GM23338 (cell line): Measurements from ENCODE around the gene CELF2. TPM values are rescaled to one million over a fixed set of nuclear protein-coding genes. Genes with fewer than 3 reads are reported as not detected.

ENCODE experiments used
- ATAC-seq: fragments of 200-7000 bp; cut with Tn5 transposase; 3 replicates; pipeline ENCODE4 v1.9.1; 2020
- DNase-seq: peaks from one replicate; pipeline ENCODE4 v3.0.0-alpha.2; 2015; ENCODE audit warnings: low spot score
- H2AFZ ChIP-seq: fragments of 200-600 bp; sonication (generic); 2 replicates; pipeline ENCODE4 v1.8.0; 2016; ENCODE audit warnings: antibody characterized with exemption, mild to moderate bottlenecking, moderate library complexity
- H3F3A ChIP-seq: fragments of 200-600 bp; sonication (generic); replicated peaks from 2 replicates; pipeline ENCODE4 v1.8.0; 2017; ENCODE audit warnings: antibody characterized with exemption, mixed run types, low read depth
- H3K27ac ChIP-seq: fragments of 200-600 bp; sonication (generic); 2 replicates; pipeline ENCODE4 v1.6.1; 2016; ENCODE audit warnings: low read depth
- H3K27me3 ChIP-seq: fragments of 200-600 bp; sonication (generic); 2 replicates; pipeline ENCODE4 v1.8.0; 2016; ENCODE audit warnings: mild to moderate bottlenecking, mixed run types, moderate library complexity; ENCODE audit not compliant: insufficient read depth
- H3K36me3 ChIP-seq: fragments of 200-600 bp; sonication (generic); 2 replicates; pipeline ENCODE4 v1.8.0; 2016; ENCODE audit warnings: mild to moderate bottlenecking; ENCODE audit not compliant: insufficient read depth
- H3K4me1 ChIP-seq: fragments of 200-600 bp; sonication (generic); 2 replicates; pipeline ENCODE4 v1.8.0; 2016; ENCODE audit warnings: mild to moderate bottlenecking, moderate library complexity; ENCODE audit not compliant: insufficient read depth
- H3K4me2 ChIP-seq: fragments of 200-600 bp; sonication (generic); 2 replicates; pipeline ENCODE4 v1.7.1; 2017; ENCODE audit warnings: mixed run types
- H3K4me3 ChIP-seq: fragments of 200-600 bp; sonication (generic); 2 replicates; pipeline ENCODE4 v1.6.1; 2016; ENCODE audit warnings: mixed run types
- H3K79me2 ChIP-seq: fragments of 200-600 bp; sonication (generic); replicated peaks from 2 replicates; pipeline ENCODE4 v1.8.0; 2017; ENCODE audit warnings: mild to moderate bottlenecking; ENCODE audit not compliant: insufficient read depth
- H3K9me2 ChIP-seq: fragments of 200-600 bp; sonication (generic); 2 replicates; pipeline ENCODE4 v1.8.0; 2017; ENCODE audit not compliant: insufficient read depth
- H4K20me1 ChIP-seq: fragments of 200-600 bp; sonication (generic); replicated peaks from 2 replicates; pipeline ENCODE4 v1.8.0; 2017; ENCODE audit warnings: mild to moderate bottlenecking; ENCODE audit not compliant: insufficient read depth
- H3K27ac Mint-ChIP-seq: 2 replicates; pipeline ENCODE4 v1.8.0; 2020; ENCODE audit warnings: inconsistent platforms, mild to moderate bottlenecking, moderate library complexity, mixed read lengths
- H3K27me3 Mint-ChIP-seq: 3 replicates; pipeline ENCODE4 v1.8.0; 2022; ENCODE audit warnings: low read depth, mild to moderate bottlenecking, moderate library complexity, mixed read lengths, inconsistent platforms; ENCODE audit not compliant: insufficient read depth, poor library complexity
- H3K36me3 Mint-ChIP-seq: 3 replicates; pipeline ENCODE4 v1.8.0; 2021; ENCODE audit warnings: low read depth, mild to moderate bottlenecking, inconsistent platforms, moderate library complexity, mixed read lengths
- H3K4me1 Mint-ChIP-seq: 3 replicates; pipeline ENCODE4 v1.8.0; 2020; ENCODE audit warnings: mild to moderate bottlenecking, inconsistent platforms, mixed read lengths
- H3K4me3 Mint-ChIP-seq: 3 replicates; pipeline ENCODE4 v1.8.0; 2021; ENCODE audit warnings: moderate library complexity, mild to moderate bottlenecking, inconsistent platforms, mixed read lengths
- H3K9me3 Mint-ChIP-seq: 3 replicates; pipeline ENCODE4 v1.8.0; 2020; ENCODE audit warnings: moderate library complexity, mild to moderate bottlenecking, inconsistent platforms, mixed read lengths
- CTCF ChIP-seq, 2 experiments: fragments of 200-600 bp in 1 of 2; sonication (generic) in 1 of 2; conservative IDR thresholded peaks; 2 replicates each; pipeline versions ENCODE4 v1.5.1 to v1.6.1; 2016 to 2017; ENCODE audit warnings: antibody characterized with exemption in 2 of 2, low read depth in 2 of 2, mild to moderate bottlenecking in 2 of 2, moderate library complexity in 1 of 2
- ETS1 ChIP-seq: IDR thresholded peaks from 2 replicates; pipeline ENCODE4 v1.6.1; 2016; ENCODE audit warnings: antibody characterized with exemption
- EZH2 ChIP-seq: fragments of 200-600 bp; sonication (generic); IDR thresholded peaks from one replicate; pipeline ENCODE4 v1.8.0; 2017; ENCODE audit warnings: antibody characterized with exemption, mild to moderate bottlenecking, low read depth; ENCODE audit not compliant: unreplicated experiment
- NANOG ChIP-seq: IDR thresholded peaks from 2 replicates; pipeline ENCODE4 v1.6.1; 2016; ENCODE audit warnings: antibody characterized with exemption, borderline replicate concordance
- POLR2AphosphoS5 ChIP-seq: IDR thresholded peaks from 2 replicates; pipeline ENCODE4 v1.6.1; 2016; ENCODE audit warnings: antibody characterized with exemption, low read depth
- REST ChIP-seq: IDR thresholded peaks from one replicate; pipeline ENCODE4 v1.6.1; 2018; ENCODE audit warnings: antibody characterized with exemption; ENCODE audit not compliant: unreplicated experiment
- ZNF114 ChIP-seq: fragments of 250-450 bp; sonication (Bioruptor Pico); IDR thresholded peaks from 2 replicates; pipeline ENCODE4 v1.5.0; 2020; ENCODE audit warnings: mild to moderate bottlenecking, moderate library complexity
- ZNF462 ChIP-seq: fragments of 250-450 bp; sonication (Bioruptor Pico); IDR thresholded peaks from 2 replicates; pipeline ENCODE4 v1.5.0; 2020; ENCODE audit warnings: mild to moderate bottlenecking, moderate library complexity
- polyA plus RNA-seq: library from polyadenylated mRNA; unstranded; fragments of >200 nt; fragmentation: Nextera tagmentation; extraction: Ambion mirVana; gene quantifications from 2 replicates; pipeline ENCODE4 v1.2.1, GENCODE V29; 2016
- total RNA-seq: library from RNA; depleted of rRNA; stranded (reverse); fragments of >200 nt; shearing (Covaris generic); gene quantifications from 2 replicates; pipeline ENCODE4 v1.2.3, GENCODE V29; 2014

CELF2 gene
- total and polyA plus RNA-seq, 2 experiments from 2014 or later = 18.1 to 22.5 TPM

- TF ChIP-seq REST (no peak), POLR2AphosphoS5 (no peak), ETS1 (no peak), NANOG (no peak), ZNF114 (CRISPR knock-in tag) (no peak), EZH2 (no peak)
Observed at GRCh38 chr10:11276449-11276990, 258.8 kb downstream of the CELF2 start (continued).

- no peaks in the 10 kb centered on the region for H3F3A ChIP-seq
- H2AFZ ChIP-seq = no peak overlapping the region
- Mint-ChIP-seq H3K4me1 (peaks cover 9% of the 10 kb centered on the region), H3K27me3 (peaks cover 4% of the 10 kb centered on the region), H3K9me3 (no peaks in the 10 kb centered on the region), H3K4me3 (no peak overlapping the region), H3K36me3 (peaks cover 10% of the 10 kb centered on the region), H3K27ac (no peak overlapping the region)
- H3K27ac ChIP-seq = no peak overlapping the region
- no peaks in the 10 kb centered on the region for H3K79me2 ChIP-seq
- H3K9me2 ChIP-seq = no peaks in the 10 kb centered on the region
- DNase-seq = no peak
- no peak overlapping the region for H3K4me2 ChIP-seq
- no peaks in the 10 kb centered on the region for H3K27me3 ChIP-seq
- H3K36me3 ChIP-seq = no peaks in the 10 kb centered on the region
- no peaks in the 10 kb centered on the region for H3K4me1 ChIP-seq
- no peaks in the 10 kb centered on the region for H4K20me1 ChIP-seq
- no peak for ATAC-seq
- no peak overlapping the region for H3K4me3 ChIP-seq
- TF ChIP-seq ZNF114 (CRISPR knock-in tag) = no peak
- TF ChIP-seq REST = no peak
- no peak for TF ChIP-seq CTCF (conservative IDR thresholded peaks at IDR 0.05; ENCODE audit: low read depth in 2 of 2)
- TF ChIP-seq ZNF462 (CRISPR knock-in tag) = no peak
Observed at GRCh38 chr10:11279314-11279713, 261.6 kb downstream of the CELF2 start.
